Activated T-helper 2 cell treated with anti-CD3 and anti-CD28 coated beads, Interferon-gamma antibody, Interleukin-2, Interleukin-4, amounts not matched to agents 10 μg/mL and 5 μg/mL and 100 μg/mL, durations not matched to agents 14 hours and 24 hours and 36 hours (primary cell): Measurements from ENCODE around the gene SYPL1. TPM values are rescaled to one million over a fixed set of nuclear protein-coding genes. Genes with fewer than 3 reads are reported as not detected.

Experiments used
- DNase-seq: peaks from one replicate; pipeline ENCODE4 v3.0.0; 2021; ENCODE audit warnings: low spot score
- H3K27ac Mint-ChIP-seq: one replicate; pipeline ENCODE4 v1.8.0; 2021; ENCODE audit warnings: mixed read lengths
- H3K27me3 Mint-ChIP-seq: one replicate; pipeline ENCODE4 v1.8.0; 2021; ENCODE audit warnings: low read depth, mixed read lengths
- H3K36me3 Mint-ChIP-seq: one replicate; pipeline ENCODE4 v1.8.0; 2021; ENCODE audit warnings: low read depth, mixed read lengths
- H3K4me1 Mint-ChIP-seq: one replicate; pipeline ENCODE4 v1.8.0; 2021; ENCODE audit warnings: low read depth, mixed read lengths
- H3K4me3 Mint-ChIP-seq: one replicate; pipeline ENCODE4 v1.8.0; 2021; ENCODE audit warnings: low read depth, mild to moderate bottlenecking, moderate library complexity, mixed read lengths
- H3K9me3 Mint-ChIP-seq: one replicate; pipeline ENCODE4 v1.8.0; 2021; ENCODE audit warnings: mixed read lengths
- intact Hi-C: fragments of 100-400 bp; cut with micrococcal nuclease; formaldehyde crosslinking; loops from one replicate; pipeline ENCODE4 v1.15.1; 2023
- total RNA-seq: library from RNA; stranded (reverse); gene quantifications from 2 replicates; pipeline ENCODE4 v1.2.3, GENCODE V29; 2022

The SYPL1 gene
- total RNA-seq, 1 donor from 2014 or later: 38.2 TPM

- intact Hi-C loops: loop anchor here (10.0 kb wide), 1 partner anchor 208 kb away; the partner anchor contains the start of gene NAMPT
- Mint-ChIP-seq H3K4me1 (peaks cover 55% of the 10 kb centered on the region), H3K9me3 (no peaks in the 10 kb centered on the region), H3K36me3 (peaks cover 6% of the 10 kb centered on the region), H3K4me3 (no peak overlapping the region), H3K27me3 (no peaks in the 10 kb centered on the region), H3K27ac (no peak overlapping the region)
- DNase-seq: no peak
Measured at GRCh38 chr7:106076537-106076936, 35.6 kb downstream of the SYPL1 start.

- no peak overlapping the region for H3K27ac Mint-ChIP-seq
- no peak overlapping the region for H3K4me3 Mint-ChIP-seq
- peaks cover 6% of the 10 kb centered on the region for H3K36me3 Mint-ChIP-seq
- no peak for DNase-seq
- intact Hi-C loops: loop anchor here (10.0 kb wide), 1 partner anchor 209 kb away; the partner anchor contains the start of gene NAMPT
- H3K4me1 Mint-ChIP-seq: peaks cover 61% of the 10 kb centered on the region
- H3K27me3 Mint-ChIP-seq: no peaks in the 10 kb centered on the region
- no peaks in the 10 kb centered on the region for H3K9me3 Mint-ChIP-seq
Measured at GRCh38 chr7:106075937-106076336, 36.2 kb downstream of the SYPL1 start.

GRCh38 chr7:106074257-106074656 is 37.9 kb downstream of the SYPL1 start:
- Mint-ChIP-seq H3K27me3 (no peaks in the 10 kb centered on the region), H3K9me3 (no peaks in the 10 kb centered on the region), H3K4me1 (peaks cover 69% of the 10 kb centered on the region), H3K27ac (no peak overlapping the region), H3K4me3 (no peak overlapping the region), H3K36me3 (peaks cover 10% of the 10 kb centered on the region)
- intact Hi-C loops: loop anchor here (10.0 kb wide), 1 partner anchor 211 kb away; the partner anchor contains the start of gene NAMPT
- no peak for DNase-seq

GRCh38 chr7:106073701-106074100 is 38.4 kb downstream of the SYPL1 start:
- Mint-ChIP-seq H3K9me3 (no peaks in the 10 kb centered on the region), H3K4me3 (no peak overlapping the region), H3K27ac (peak overlapping the region; percentile 98), H3K4me1 (peaks cover 71% of the 10 kb centered on the region), H3K36me3 (peaks cover 9% of the 10 kb centered on the region), H3K27me3 (no peaks in the 10 kb centered on the region)
- intact Hi-C loops: loop anchor here (10.0 kb wide), 1 partner anchor 211 kb away; the partner anchor contains the start of gene NAMPT
- no peak for DNase-seq

- no peak for DNase-seq
- Mint-ChIP-seq H3K4me3 (no peak overlapping the region), H3K27me3 (no peaks in the 10 kb centered on the region), H3K27ac (peak overlapping the region; percentile 98), H3K36me3 (peaks cover 9% of the 10 kb centered on the region), H3K4me1 (peaks cover 73% of the 10 kb centered on the region), H3K9me3 (no peaks in the 10 kb centered on the region)
- intact Hi-C loops: loop anchor here (10.0 kb wide), 1 partner anchor 212 kb away; the partner anchor contains the start of gene NAMPT
Measured at GRCh38 chr7:106072715-106073091, 39.4 kb downstream of the SYPL1 start.

GRCh38 chr7:106071999-106072714 is 40.0 kb downstream of the SYPL1 start:
- peak overlapping the region; percentile 98 for H3K27ac Mint-ChIP-seq
- no peaks in the 10 kb centered on the region for H3K9me3 Mint-ChIP-seq
- H3K4me1 Mint-ChIP-seq: peaks cover 69% of the 10 kb centered on the region
- intact Hi-C loops: loop anchor here (1.0 to 10.0 kb wide), 3 partner anchors 37 to 263 kb away; partner anchors contain the start of gene NAMPT
- H3K27me3 Mint-ChIP-seq: no peaks in the 10 kb centered on the region
- peak overlapping the region; percentile 75 for H3K4me3 Mint-ChIP-seq
- no peak for DNase-seq
- H3K36me3 Mint-ChIP-seq: peaks cover 9% of the 10 kb centered on the region

- Mint-ChIP-seq H3K4me1 (peaks cover 62% of the 10 kb centered on the region), H3K36me3 (peaks cover 8% of the 10 kb centered on the region), H3K9me3 (no peaks in the 10 kb centered on the region), H3K4me3 (peak overlapping the region; percentile 75), H3K27ac (peak overlapping the region; percentile 98), H3K27me3 (no peaks in the 10 kb centered on the region)
- peak; percentile 41 for DNase-seq
- intact Hi-C loops: loop anchor here (1.0 to 10.0 kb wide), 3 partner anchors 38 to 262 kb away; partner anchors contain the start of gene NAMPT
Measured at GRCh38 chr7:106071356-106071998, 40.6 kb downstream of the SYPL1 start.

- peak overlapping the region; percentile 75 for H3K4me3 Mint-ChIP-seq
- no peaks in the 10 kb centered on the region for H3K27me3 Mint-ChIP-seq
- peaks cover 60% of the 10 kb centered on the region for H3K4me1 Mint-ChIP-seq
Measured at GRCh38 chr7:106070567-106071254, 41.4 kb downstream of the SYPL1 start.

GRCh38 chr7:106070201-106070551 is 41.9 kb downstream of the SYPL1 start:
- H3K4me1 Mint-ChIP-seq: peaks cover 60% of the 10 kb centered on the region
- H3K9me3 Mint-ChIP-seq: no peaks in the 10 kb centered on the region
- DNase-seq: no peak
- peaks cover 6% of the 10 kb centered on the region for H3K36me3 Mint-ChIP-seq
- H3K27me3 Mint-ChIP-seq: no peaks in the 10 kb centered on the region
- H3K4me3 Mint-ChIP-seq: no peak overlapping the region
- no peak overlapping the region for H3K27ac Mint-ChIP-seq
- intact Hi-C loops: loop anchor here (10.0 kb wide), 1 partner anchor 215 kb away; the partner anchor contains the start of gene NAMPT

More at GRCh38 chr7:106070567-106071254, 41.4 kb downstream of the SYPL1 start:
- DNase-seq: no peak
- Mint-ChIP-seq H3K9me3 (no peaks in the 10 kb centered on the region), H3K36me3 (peaks cover 6% of the 10 kb centered on the region), H3K27ac (peak overlapping the region; percentile 98)
- intact Hi-C loops: loop anchor here (1.0 to 10.0 kb wide), 3 partner anchors 39 to 261 kb away; partner anchors contain the start of gene NAMPT

DNA sequence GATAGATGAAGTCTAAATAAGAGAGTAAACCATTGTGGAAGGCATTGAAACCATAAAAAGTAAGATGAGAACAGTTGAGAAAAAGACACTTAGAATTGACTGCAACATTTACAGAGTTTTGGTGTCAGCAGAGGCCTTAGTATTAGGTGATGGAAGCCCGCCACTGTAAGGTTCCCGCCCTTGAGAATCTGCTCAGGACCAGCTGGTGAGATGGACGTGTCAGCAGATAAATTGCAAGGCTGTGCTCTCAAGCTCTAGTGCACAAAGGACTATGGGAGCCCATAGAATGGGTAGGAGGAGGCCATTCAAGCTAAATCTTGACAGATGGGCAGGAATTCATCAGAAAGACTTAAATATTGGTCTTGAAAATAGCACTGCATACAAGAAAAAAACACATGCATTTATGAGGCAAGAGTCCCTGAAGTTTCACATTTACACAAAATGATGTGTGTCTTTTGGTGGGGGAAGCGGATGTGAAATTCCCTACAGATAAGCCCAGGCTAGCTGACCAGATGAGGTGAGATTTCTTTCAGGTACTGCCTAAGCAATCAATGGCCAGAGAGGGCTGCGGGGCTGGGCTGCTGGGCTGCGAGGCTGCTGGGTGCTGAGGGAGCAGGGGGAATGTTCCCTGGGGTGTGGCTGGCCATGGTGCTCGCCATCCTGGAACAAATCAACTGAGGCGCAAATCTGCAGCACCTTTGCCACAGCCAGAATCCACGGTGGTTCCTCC is 42.5 kb downstream of the SYPL1 start:
- Mint-ChIP-seq H3K36me3 (peaks cover 6% of the 10 kb centered on the region), H3K27me3 (no peaks in the 10 kb centered on the region), H3K4me1 (peaks cover 58% of the 10 kb centered on the region), H3K9me3 (no peaks in the 10 kb centered on the region), H3K27ac (peak overlapping the region; percentile 43), H3K4me3 (no peak overlapping the region)
- no peak for DNase-seq
- intact Hi-C loops: loop anchor here (10.0 kb wide), 1 partner anchor 215 kb away; the partner anchor contains the start of gene NAMPT

DNA sequence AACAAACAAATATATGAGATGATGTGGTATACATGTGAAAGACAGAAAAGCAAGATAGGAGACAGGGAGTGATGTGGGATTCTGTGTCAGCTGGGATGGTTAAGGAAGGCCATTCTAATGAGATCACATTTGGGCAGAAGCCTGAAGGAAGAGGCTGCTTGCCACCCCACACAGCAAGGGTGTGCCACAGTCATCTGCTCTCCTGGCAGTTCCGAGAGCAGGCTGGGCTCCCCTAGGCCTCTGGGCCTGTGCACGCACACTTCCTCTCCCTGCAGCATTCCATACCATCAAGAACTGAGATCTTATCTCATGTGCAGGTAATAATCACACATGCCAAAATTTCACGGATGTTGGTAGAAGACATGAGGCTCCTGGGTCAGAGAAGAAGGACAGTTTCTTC is 43.1 kb downstream of the SYPL1 start:
- Mint-ChIP-seq H3K4me1 (peaks cover 55% of the 10 kb centered on the region), H3K36me3 (peaks cover 6% of the 10 kb centered on the region), H3K27me3 (no peaks in the 10 kb centered on the region), H3K27ac (no peak overlapping the region), H3K4me3 (no peak overlapping the region), H3K9me3 (no peaks in the 10 kb centered on the region)
- no peak for DNase-seq
- intact Hi-C loops: no loop called here

DNA sequence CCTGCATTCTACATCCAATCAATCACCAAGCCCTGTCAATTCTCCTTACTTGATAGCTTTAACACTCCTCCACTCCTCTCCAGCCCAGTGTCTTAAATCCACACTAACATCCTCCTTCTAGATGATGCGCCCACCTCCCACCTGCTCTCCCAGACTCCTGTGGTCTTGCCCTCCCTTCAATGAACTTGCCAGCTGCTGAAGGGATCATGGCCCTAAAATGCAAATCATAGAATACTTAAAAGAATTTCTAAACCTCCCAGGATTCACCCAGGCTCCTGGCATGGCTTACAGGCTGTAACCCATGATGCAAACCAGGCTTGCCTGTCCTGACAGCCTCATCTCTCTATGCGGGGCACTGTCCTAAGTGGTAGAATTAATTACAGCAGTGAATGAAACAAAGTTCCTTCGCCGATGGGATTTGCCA is 43.6 kb downstream of the SYPL1 start:
- Mint-ChIP-seq H3K4me1 (peaks cover 52% of the 10 kb centered on the region), H3K4me3 (no peak overlapping the region), H3K9me3 (no peaks in the 10 kb centered on the region), H3K27me3 (no peaks in the 10 kb centered on the region), H3K36me3 (peaks cover 6% of the 10 kb centered on the region), H3K27ac (no peak overlapping the region)
- intact Hi-C loops: no loop called here
- no peak for DNase-seq
